Measurements from ENCODE around the gene FHAD1.

Gene FHAD1

DNA sequence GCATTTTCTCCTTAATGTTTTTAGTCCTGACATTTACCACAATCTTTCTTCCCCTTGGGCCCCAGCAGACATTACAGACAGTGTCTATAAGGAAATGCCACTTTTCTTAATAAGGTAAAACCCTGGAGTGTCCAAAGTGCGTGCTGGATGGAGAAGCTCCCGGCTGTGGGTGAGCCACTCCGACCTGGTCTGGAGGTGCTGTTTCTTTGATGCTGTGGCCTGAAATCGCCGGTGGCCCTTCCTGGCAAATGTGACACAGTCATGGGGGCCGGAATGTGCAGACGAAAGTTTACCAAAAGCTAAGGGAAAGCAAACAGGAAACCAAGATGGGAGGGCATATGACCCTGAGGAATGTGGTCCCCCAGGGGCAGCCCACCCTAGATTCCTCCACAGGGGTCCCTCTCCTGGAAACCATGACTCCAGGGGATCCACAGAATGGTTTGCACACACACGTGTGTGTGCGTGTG, 77.9 kb downstream of the FHAD1 start:
- no peak for DNase-seq (ENCODE audit: extremely low read depth in 1 of 2, low read depth in 1 of 2)

DNA sequence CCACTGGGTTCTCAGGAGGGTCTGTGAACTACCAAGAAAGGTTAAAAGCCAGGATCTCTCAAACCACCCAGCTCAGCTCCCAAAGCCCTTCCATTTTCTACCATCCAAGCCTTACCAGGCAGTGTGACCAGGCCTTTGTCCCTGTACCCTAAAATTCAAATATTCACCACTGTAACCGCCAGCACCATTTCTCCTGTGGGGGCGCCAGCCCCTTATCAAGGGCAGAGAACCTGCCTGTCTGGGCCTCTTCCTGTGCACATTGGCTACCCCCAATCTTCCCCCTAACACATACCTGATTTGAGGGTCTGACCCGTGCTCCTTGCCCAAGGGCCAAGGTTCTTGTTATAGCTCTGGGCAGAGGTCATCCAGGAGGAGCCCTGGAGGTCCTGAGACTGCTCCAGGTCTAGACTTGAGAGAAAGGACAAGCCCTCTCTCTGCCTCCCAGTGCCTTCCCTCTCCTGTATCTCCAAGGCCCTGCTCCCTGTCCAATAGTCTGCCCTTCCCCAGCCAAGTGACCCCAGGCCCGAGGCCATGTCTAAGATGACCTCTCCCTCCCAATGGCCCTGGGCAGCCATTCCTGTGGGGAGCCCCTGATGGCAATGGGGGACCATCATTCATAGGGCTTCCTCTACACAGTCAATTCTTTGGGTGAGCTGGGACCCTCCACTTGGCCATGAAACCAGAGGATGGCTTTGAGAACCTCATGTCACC, 78.5 kb downstream of the FHAD1 start:
- DNase-seq (ENCODE audit: extremely low read depth in 1 of 2, low read depth in 1 of 2): no peak

DNA sequence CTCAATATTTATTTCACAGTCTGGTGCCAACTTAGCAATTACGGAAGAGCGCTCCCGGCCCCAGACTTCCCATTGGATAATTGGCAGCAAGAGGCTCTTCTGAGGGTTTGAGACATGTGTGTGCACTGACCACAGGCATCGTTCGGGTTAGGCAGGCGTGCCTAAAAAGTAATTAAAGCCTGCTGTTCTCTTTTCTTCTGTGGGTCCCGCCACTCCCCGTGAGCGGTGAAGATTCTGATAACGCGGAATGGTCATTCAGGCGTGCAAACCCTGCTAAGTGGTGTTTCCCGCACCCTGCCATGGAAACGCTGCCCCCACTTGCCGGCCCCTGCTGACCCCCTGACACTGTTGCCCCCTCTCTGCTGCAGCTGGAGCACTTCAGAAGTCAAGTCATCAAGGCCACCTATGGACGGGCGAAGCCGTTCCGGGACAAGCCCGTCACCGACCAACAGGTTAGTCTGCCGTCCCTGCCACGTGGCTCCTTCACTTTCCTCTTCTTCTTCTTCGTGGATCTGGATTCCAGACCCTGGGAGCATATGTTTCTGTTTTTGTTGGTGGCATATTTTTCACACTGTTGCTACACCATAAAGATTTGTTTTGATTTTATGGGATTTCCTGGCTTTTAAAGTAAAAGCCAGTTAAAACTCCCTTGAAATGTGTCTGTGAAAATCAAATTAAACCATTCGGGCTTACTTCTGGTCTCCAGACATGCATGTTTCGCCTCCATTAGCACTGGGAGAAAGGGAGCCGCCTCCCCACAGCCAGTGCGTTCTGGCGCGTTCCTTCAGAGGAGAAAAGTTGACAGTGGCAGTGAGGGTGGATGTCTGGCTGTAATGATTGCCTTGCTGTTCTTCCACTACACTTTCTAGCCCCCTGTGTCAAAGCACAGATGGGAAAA, 79.9 kb downstream of the FHAD1 start:
- no peak for DNase-seq (ENCODE audit: extremely low read depth in 1 of 2, low read depth in 1 of 2)

DNA sequence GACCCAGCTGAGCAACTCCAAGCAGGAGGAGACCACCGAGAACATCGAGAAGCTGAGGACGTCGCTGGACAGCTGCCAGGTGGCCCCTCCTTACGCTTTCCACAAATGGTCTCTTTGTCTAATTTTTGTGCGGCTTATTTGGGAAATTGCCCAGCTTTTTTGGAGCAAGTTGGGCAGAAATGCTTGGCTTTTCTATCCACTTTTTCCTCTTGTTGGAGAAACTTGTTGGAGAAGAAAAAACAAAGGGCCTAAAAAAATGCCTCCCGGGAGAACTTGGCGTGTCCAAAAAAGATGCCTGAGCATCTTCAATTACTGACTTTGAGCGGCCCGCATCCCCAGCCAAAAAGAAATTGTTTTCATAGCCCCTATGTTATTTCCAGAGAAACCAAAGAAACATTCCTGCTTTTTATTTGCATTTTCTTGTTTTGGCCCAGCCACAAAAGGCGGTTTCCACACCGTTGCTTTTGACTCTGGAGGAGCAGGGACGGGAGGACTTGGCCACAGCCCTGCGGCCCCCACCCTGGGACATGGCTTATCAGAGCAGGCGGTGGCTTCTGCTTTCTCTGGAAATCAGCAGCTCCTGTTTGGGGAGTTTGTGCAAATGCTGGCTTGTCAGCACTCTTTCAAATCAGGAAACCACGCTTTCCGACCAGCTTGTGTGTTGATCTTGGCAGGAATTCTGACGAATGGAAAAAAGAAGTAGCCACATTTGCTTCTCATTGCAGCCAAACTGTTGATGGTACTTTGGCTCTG, 81.5 kb downstream of the FHAD1 start:
- no peak for DNase-seq (ENCODE audit: extremely low read depth in 1 of 2, low read depth in 1 of 2)

DNA sequence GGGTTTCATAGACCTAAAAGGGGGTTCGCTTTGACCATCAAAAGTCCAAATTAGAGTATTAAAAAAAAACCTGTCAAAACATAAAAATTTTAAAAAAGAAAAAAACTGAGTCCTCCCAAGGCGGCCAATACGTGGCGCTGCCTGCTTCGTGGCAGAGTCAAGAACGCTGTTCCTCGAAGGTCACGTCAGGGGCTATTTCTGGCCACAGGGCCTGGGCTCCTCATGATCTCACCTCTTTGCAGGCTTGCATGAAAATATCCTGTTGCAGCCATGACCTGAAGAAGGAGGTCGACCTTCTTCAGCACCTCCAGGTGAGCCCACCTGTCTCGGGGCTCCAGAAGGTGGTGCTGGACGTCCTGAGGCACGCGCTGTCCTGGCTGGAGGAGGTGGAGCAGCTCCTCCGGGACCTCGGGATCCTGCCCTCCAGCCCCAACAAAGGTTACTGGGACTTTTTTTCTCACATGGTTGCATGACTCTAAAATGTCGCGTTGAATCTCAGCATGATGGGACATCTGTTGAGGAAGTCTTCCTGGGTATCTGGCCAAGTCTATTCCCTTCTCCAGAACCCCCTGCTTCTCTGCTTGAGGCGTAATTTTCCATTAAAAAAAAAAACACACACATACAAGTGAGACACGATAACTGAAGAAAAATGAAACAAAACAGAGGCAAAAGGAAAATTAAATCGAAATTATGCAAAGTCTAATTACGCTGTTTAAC, 82.2 kb downstream of the FHAD1 start:
- DNase-seq (ENCODE audit: extremely low read depth in 1 of 2, low read depth in 1 of 2): no peak

DNA sequence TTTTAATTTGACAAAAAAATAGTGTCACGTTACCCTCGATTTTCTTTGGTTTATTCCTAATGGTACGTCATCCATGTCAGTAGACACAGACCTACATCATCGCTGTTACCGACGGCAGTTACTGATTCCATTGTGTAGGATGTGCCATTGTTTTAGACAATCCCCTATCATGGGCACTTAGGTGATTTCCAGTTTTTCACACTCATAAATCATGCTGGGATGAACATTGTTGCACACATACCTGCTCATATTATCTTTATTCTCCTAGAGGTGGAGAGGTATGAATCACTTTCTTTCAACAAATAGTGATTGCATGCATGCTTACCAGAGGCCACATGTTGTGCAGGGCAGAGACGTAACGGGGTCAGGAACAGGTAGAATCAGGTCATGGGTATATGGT, 83.0 kb downstream of the FHAD1 start:
- no peak for DNase-seq (ENCODE audit: extremely low read depth in 1 of 2, low read depth in 1 of 2)

DNA sequence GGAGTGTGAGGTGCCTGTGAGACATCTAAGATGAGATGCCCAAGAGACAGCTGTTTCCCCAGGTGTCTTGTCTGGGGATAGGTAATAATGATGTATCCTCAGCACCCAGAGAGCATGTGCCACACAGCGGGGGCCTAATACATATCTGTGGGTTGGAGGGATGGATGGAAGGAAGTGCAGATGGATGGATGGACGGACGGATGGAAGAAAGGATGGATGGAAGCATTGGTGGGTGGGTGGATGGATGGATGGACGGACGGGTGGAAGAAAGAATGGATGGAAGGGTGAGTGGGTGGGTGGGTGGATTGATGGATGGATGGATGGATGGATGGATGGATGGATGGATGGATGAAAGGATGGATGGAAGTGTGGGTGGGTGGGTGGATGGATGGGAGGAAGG, 84.2 kb downstream of the FHAD1 start:
- no peak for DNase-seq (ENCODE audit: extremely low read depth in 1 of 2, low read depth in 1 of 2)

DNA sequence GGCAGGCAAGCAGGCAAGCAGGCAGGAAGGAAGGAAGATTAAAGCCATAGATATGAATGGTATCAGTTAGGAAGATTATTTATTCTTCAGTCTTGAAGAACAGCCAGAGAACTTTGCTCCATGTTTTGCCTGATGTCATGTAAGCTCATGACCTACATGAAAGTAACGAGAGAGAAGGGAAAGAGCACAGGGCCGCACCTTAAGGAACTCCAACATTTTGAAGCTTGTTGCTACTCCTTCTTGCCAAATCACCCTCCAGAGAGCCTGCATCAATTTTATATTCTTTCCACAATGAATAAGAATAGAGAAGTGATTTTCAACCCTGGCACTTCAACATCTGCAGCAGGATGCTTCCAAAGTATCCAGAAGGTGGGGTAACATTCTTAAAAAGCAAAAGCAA, 84.7 kb downstream of the FHAD1 start:
- no peak for DNase-seq (ENCODE audit: extremely low read depth in 1 of 2, low read depth in 1 of 2)

DNA sequence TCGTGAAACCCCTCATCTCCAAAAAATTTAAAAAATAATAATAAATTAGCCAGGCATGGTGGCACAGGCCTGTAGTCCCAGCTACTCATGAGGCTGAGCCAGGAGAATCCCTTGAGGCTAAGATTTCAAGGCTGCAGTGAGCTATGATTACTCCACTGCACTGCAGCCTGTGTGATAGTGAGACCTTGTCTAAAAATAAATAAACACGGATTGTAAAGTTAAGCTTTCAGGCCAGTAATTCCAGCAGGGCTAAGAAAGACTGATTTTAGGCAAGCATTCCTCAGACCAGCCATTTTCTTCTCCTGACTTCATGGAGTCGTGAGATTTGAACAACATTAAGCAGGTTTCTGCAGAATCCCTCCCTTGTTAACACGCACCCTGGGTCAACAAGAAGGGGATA, 85.5 kb downstream of the FHAD1 start:
- DNase-seq (ENCODE audit: extremely low read depth in 1 of 2, low read depth in 1 of 2): no peak

DNA sequence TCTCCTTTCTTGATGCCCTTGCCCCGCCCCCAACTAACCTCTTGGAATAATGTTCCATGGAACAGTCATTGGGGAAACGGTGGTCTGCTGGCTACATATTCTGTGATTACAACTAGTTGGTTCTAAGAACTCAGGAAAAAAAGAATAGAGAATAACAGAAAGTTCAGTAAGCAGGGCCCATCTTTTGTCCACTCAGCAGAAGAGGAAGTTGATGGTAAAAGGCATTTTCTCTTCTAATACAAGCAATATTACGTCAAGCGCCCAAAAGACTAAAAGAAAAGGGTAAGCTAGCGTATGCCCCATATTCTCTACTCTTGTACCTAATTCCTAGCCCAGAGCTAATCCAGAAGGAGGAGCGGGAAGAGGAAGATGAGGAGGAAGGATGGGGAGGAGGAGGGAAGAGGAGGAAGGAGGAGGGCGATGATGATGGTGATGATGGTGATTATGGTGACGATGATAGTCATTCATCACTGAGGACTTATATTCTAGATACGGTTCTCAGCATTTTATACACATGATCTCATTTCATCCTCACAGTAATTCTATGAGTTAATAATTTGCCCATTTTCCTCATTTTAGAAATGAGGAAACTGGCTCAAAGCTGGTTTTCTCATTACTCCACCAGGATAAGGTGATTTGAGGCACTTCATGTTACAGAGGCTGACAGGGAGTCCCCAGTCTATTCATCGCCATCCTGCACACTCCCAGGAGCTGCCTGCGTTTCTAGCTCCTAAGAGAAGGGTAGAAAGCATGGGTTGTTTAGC, 86.1 kb downstream of the FHAD1 start:
- no peak for DNase-seq (ENCODE audit: extremely low read depth in 1 of 2, low read depth in 1 of 2)

DNA sequence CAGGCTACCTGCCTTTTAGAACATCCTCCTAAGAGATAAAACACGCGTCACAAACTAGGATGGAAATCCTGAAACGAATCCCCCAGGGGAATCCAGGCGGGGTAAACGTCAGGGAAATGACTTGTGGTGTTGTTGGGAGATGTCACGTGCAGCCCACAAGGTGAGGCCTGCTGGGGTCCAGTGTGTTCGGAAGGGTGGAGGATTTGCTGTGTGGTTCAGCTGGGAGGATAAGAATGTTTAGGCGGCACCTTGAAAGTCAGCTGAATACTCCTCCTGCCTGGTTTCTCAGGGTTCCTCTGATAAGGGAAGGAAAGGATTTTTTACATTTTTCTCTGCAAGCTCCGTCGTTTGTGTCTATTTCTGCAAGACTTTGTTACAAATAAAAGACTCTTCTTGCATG, 88.0 kb downstream of the FHAD1 start:
- DNase-seq (ENCODE audit: extremely low read depth in 1 of 2, low read depth in 1 of 2): no peak

DNA sequence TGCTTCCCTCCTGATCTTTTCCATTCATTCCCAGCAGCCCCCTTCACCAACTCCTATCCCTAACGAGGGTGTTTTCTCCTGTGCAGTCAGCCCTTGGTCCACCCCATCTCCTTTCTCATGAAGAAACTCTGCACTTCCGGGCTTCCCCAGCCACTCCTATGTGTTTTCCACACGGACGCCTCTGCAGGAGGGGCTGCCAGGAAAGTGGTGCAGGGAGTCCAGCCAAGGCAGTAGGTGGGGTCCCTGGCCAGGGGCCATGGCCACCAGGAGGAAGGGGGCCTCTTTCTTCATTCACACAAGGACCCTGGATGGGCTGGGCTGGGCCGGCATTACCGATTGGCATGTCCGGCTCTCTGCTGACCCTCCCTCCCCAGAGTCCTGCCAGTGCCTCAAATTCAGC, 89.8 kb downstream of the FHAD1 start:
- DNase-seq (ENCODE audit: extremely low read depth in 1 of 2, low read depth in 1 of 2): no peak

DNA sequence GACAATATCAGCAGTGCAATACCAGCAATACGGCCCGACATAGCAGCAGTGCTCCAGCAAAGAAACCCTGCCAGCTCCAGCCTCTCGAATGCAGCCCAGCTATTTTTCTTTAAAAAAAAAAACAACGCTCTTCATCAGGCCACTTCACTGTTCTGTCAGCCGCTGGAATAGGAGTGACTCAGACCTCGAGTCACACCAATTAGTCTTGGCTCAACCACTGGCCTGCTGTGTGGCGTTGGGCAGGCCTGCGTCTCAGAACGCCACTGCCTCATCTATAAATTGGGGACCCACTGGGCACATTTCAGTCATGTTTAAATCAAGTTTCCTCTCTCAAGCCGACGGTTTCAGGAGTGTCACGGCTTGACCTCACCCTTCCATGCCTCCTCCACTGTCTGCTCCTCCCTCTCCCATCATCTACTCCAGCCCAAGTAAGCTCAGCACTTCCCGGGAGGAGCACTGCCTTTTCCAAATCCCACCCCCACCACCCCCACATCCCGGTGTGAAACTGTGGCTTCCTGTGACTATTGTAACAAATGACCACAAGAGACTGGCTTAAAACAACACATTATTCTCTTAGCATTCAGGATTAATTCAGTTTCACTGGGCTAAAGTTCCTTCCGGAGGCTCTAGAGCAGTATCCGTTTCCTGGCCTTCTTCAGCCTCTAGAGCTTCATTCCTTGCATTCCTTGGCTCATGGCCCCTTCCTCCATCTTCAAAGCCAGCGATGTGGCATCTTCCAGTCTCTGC, 90.8 kb downstream of the FHAD1 start:
- DNase-seq (ENCODE audit: extremely low read depth in 1 of 2, low read depth in 1 of 2): no peak

DNA sequence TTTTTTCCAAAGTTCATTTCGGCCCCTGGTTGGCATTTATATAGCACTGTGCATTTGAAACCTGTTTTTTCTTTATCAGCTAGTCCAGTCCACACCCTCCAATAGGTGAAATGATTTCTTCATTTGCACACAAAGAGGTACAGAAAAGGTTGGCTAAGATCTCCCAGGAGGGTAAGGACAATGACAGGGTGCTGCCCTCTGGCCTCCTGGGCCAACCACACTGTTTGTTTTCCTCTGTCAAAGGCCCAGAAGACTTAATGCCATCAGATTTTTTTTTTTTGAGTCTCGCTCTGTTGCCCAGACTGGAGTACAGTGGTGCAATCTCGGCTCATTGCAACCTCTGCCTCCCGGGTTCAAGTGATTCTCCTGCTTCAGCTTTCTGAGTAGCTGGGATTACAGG, 92.5 kb downstream of the FHAD1 start:
- no peak for DNase-seq (ENCODE audit: extremely low read depth in 1 of 2, low read depth in 1 of 2)

DNA sequence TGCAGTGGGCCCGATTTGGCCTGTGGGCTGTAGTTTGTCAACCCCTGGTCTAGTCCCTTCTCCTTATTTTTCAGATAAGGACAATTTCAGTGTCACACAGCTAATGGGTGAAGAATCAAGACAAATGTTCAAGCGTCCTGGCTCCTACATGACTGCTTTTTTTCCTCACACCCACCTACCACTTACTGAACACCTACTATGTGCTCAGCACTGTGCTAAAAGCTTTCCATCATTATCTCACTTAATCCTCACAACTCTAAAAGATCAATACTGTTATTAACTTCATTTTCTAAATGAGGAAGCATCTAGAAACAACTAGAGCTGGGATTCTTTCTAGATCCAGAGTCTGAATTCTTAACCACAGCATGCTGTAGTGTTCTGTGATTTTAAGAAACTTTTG, 94.2 kb downstream of the FHAD1 start:
- DNase-seq (ENCODE audit: extremely low read depth in 1 of 2, low read depth in 1 of 2): no peak

DNA sequence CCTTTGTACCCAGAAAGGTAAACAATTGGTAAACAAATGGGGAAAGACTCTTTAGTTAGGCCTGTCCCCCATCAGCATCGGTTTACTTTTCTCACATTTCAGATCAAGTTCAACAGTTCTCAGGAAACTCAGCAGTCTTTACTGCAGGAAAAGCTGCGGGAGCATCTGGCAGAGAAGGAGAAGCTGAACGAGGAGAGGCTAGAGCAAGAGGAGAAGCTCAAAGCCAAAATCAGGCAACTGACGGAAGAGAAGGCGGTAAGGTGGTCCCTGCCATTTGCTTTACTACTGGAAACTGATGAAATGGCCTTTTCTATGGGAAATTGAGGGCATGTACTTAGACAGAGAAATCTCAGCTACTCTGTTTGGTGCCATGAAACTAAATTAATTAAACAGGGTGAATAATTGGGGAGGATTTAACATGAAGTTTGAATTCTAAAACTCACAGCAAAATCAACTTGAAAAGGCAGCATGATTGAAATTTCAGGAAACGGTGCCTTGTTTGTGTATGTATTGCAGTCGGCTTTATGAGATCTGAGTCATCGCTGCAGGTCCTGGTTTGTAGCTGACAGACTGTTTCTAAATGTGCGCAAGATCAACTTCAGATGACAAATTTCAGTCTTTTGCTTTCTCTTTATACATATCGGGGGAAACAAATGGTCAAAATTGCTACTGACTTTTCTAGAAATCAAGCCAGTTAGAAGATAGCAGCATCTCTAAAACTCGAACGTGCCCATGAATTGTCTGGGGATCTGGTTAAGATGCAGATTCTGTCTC, 94.8 kb downstream of the FHAD1 start:
- DNase-seq (ENCODE audit: extremely low read depth in 1 of 2, low read depth in 1 of 2): no peak

DNA sequence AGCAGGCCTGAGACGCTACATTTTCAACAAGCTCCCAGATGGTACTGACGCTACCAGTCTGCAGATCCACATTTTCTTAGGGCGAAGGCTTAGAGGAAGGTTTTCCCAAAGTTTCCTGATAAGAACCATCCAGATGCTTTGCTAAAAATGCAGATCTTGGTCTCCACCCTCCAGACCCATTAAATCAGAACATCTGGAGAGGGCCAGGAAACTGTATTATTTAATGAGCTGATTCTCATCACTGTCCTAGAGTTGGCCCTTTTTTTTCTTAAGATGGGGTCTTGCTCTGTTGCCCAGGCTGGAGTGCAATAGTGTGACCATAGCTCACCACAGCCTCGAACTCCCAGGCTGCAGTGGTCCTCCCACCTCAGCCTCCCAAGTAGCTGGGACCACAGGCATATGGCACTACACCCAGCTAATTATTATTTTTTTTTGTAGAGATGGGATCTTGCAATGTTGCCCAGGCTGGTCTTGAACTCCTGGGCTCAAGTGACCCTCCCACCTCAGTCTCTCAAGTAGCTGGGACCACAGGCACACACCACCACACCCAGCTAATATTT, 95.5 kb downstream of the FHAD1 start:
- DNase-seq (ENCODE audit: extremely low read depth in 1 of 2, low read depth in 1 of 2): no peak

DNA sequence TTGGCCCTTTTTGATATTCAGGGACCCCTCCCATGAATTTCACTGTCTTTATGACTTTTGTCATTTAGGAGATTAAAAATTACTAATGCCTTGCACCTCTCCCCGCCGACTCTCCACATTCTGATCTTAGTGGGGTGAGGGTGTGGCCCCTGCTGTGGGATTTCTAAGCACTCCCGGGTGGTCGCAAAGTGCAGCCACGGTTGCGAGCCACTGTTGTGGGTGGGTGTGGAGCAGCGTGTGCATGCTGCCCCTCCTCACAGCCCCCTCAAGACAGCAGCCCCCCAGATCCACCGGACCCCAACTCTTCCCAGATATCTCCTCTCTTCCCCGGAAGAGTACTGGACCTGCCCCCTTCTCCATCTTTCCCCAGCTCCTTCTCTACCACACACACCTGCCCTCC, 96.1 kb downstream of the FHAD1 start:
- DNase-seq (ENCODE audit: extremely low read depth in 1 of 2, low read depth in 1 of 2): no peak

All from stimulated activated CD8-positive, alpha-beta memory T cell treated with anti-CD3 and anti-CD28 coated beads, Interleukin-7, amount 100 ng/mL, for 48 hours (primary cell).